CD4-positive, alpha-beta T cell (primary cell): ENCODE measurements around the gene NR3C1. TPM values are rescaled to one million over a fixed set of nuclear protein-coding genes. Genes with fewer than 3 reads are reported as not detected.

ENCODE experiments used
- ATAC-seq: fragments of 200-7000 bp; cut with Tn5 transposase; one replicate; pipeline ENCODE4 v1.10.0; 2022; ENCODE audit warnings: mild to moderate bottlenecking; ENCODE audit not compliant: poor library complexity
- CTCF ChIA-PET: fragments of 350-600 bp; sonication (Branson Sonifier 250); formaldehyde crosslinking; loops from one replicate; lab custom pipeline; 2021; ENCODE audit warnings: antibody characterized with exemption, inconsistent platforms; lab: Charles Lee
- POLR2A ChIA-PET: fragments of 350-600 bp; sonication (Branson Sonifier 250); formaldehyde crosslinking; loops from one replicate; lab custom pipeline; 2021; ENCODE audit warnings: antibody characterized with exemption, inconsistent platforms; lab: Charles Lee
- DNase-seq, 14 experiments: peaks; one replicate each; pipeline ENCODE4 v3.0.0-alpha.2; 2013 to 2020; ENCODE audit warnings: mixed read lengths in 2 of 14
- H3K27ac ChIP-seq, 2 donors: one replicate each; pipeline versions ENCODE4 v1.5.1 to v1.7.0; 2013; ENCODE audit warnings: low read length in 2 of 2, low read depth in 1 of 2, mild to moderate bottlenecking in 1 of 2
- H3K27me3 ChIP-seq, 2 experiments: 1 replicate in 1 of 2; 2 replicates in 1 of 2; pipeline versions ENCODE4 v1.6.1 to v1.7.0; 2013; ENCODE audit warnings: low read length in 2 of 2, control low read depth in 1 of 2, mild to moderate bottlenecking in 1 of 2, moderate library complexity in 1 of 2; ENCODE audit not compliant: insufficient read depth in 2 of 2, control insufficient read depth in 1 of 2
- H3K36me3 ChIP-seq: one replicate; pipeline ENCODE4 v1.6.1; 2013; ENCODE audit warnings: low read length, control low read depth; ENCODE audit not compliant: insufficient read depth
- H3K4me1 ChIP-seq: one replicate; pipeline ENCODE4 v1.6.1; 2013; ENCODE audit warnings: low read length, control low read depth; ENCODE audit not compliant: insufficient read depth
- H3K4me3 ChIP-seq: one replicate; pipeline ENCODE4 v1.5.1; 2013; ENCODE audit warnings: mild to moderate bottlenecking, low read length, moderate library complexity
- H3K9me3 ChIP-seq, 2 experiments: 1 replicate in 1 of 2; 2 replicates in 1 of 2; pipeline versions ENCODE4 v1.6.1 to v1.7.0; 2013; ENCODE audit warnings: low read length in 2 of 2, mild to moderate bottlenecking in 2 of 2, control low read depth in 1 of 2, moderate library complexity in 1 of 2; ENCODE audit not compliant: control insufficient read depth in 1 of 2, insufficient read depth in 1 of 2
- H3K27ac Mint-ChIP-seq: one replicate; pipeline ENCODE4 v1.8.0; 2020; ENCODE audit warnings: mixed read lengths
- H3K27me3 Mint-ChIP-seq: one replicate; pipeline ENCODE4 v1.8.0; 2021; ENCODE audit warnings: mixed read lengths
- H3K36me3 Mint-ChIP-seq: one replicate; pipeline ENCODE4 v1.8.0; 2021; ENCODE audit warnings: low read depth, mixed read lengths
- H3K4me1 Mint-ChIP-seq: one replicate; pipeline ENCODE4 v1.8.0; 2021; ENCODE audit warnings: low read depth, mixed read lengths
- H3K4me3 Mint-ChIP-seq: one replicate; pipeline ENCODE4 v1.8.0; 2020; ENCODE audit warnings: mild to moderate bottlenecking, mixed read lengths
- H3K9me3 Mint-ChIP-seq: one replicate; pipeline ENCODE4 v1.8.0; 2020; ENCODE audit warnings: mixed read lengths
- CTCF ChIP-seq: fragments of 200-600 bp; IDR thresholded peaks from one replicate; pipeline ENCODE4 v1.8.0; 2022; ENCODE audit warnings: antibody characterized with exemption, mild to moderate bottlenecking
- intact Hi-C, 2 experiments: fragments of 100-400 bp; cut with DNase I in 1 of 2; cut with micrococcal nuclease in 1 of 2; formaldehyde crosslinking; loops; one replicate each; pipeline versions ENCODE4 v1.15.1 to v1.9.0; 2023 to 2025; cut with DNase I, micrococcal nuclease
- total RNA-seq, 174 experiments: library from RNA in 2 of 174; stranded (reverse) in 2 of 174; gene quantifications; one replicate each; pipeline ENCODE4 v1.2.3 and lab custom pipeline; 2021 to 2026

NR3C1 gene
- total RNA-seq, 2 experiments from 2014 or later = 168 to 191 TPM

DNA sequence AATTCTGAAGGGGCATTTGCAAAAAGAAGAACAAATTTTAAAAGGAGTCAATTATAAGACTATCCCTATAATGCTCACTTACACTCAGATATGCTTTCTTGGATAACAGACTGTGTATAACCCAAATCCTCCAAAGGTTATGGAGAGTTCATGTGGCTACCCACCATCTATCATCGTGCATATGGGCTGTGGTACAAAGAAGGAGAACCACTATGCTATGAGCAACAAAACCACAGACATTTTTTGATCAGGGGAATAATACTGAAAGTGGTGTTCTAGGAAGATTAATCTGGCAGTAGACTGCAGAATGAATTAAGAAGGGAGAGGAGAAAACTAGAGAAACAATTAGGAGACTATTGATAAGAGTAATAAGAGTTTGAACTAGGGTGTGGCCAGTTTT is 16.8 kb downstream of the NR3C1 start:
- Mint-ChIP-seq H3K27me3 (no peaks in the 10 kb centered on the region), H3K27ac (peak overlapping the region; percentile 52), H3K9me3 (peaks cover 19% of the 10 kb centered on the region), H3K4me3 (no peak overlapping the region), H3K4me1 (peaks cover 93% of the 10 kb centered on the region), H3K36me3 (peaks cover 83% of the 10 kb centered on the region)
- Histone ChIP-seq H3K27ac (no peak overlapping the region), H3K9me3 (peaks cover 10 to 20% of the 10 kb centered on the region in 2 experiments), H3K36me3 (peaks cover 39% of the 10 kb centered on the region), H3K27me3 (no peaks in the 10 kb centered on the region), H3K4me3 (no peak overlapping the region), H3K4me1 (peaks cover 12% of the 10 kb centered on the region)
- CTCF ChIA-PET = interaction anchor here (1.3 kb wide), 1 partner anchor 17 kb away, joined by 4 read pairs; the partner anchor contains the start of gene NR3C1
- no peak for DNase-seq
- intact Hi-C loops = no loop called here
- ATAC-seq = peak; percentile 43
- no peak for TF ChIP-seq CTCF
- POLR2A ChIA-PET = no interaction called here

DNA sequence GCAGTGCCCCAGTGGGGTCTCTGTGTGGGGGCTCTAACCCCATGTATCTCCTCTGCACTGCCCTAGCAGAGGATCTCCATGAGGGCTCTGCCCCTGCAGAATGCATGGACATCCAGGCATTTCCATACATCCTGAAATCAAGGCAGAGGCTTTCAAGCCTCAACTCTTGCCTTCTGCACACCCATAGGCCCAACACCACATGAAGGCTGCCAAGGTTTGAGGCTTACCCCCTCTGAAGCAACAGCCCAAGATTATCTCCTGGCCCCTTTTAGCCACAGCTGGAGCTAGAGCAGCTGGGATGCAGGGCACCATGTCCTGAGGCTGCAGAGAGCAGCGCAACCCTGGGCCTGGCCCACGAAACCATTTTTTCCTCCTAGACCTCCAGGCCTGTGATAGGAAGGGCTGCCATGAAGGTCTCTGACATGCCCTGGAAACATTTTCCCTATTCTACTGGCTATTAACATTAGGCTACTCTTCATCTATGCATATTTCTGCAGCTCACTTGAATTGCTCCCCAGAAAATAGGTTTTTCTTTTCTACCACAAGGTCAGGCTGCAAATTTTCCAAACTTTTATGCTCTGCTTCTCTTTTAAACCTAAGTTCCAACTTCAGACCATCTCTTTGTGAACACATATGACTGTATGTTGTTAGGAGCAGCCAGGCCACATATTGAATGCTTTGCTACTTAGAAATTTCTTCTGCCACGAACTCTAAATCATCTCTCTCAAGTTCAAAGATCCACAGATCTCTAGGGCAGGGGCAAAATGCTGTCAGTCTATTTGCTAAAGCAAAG is 18.4 kb downstream of the NR3C1 start:
- peaks cover 12% of the 10 kb centered on the region for H3K4me1 ChIP-seq
- H3K9me3 Mint-ChIP-seq = peaks cover 19% of the 10 kb centered on the region
- peaks cover 82% of the 10 kb centered on the region for H3K36me3 Mint-ChIP-seq
- CTCF ChIA-PET = no interaction called here
- no peak overlapping the region for H3K4me3 ChIP-seq
- peak overlapping the region; percentile 35 for H3K4me3 Mint-ChIP-seq
- peaks cover 10 to 20% of the 10 kb centered on the region in 2 experiments for H3K9me3 ChIP-seq
- no peak overlapping the region for H3K27ac Mint-ChIP-seq
- intact Hi-C loops = no loop called here
- H3K4me1 Mint-ChIP-seq = peaks cover 99% of the 10 kb centered on the region
- DNase-seq (no peak), ATAC-seq (no peak)
- H3K27ac ChIP-seq = no peak overlapping the region
- no peak for TF ChIP-seq CTCF
- no peaks in the 10 kb centered on the region for H3K27me3 ChIP-seq
- H3K36me3 ChIP-seq = peaks cover 39% of the 10 kb centered on the region
- no peaks in the 10 kb centered on the region for H3K27me3 Mint-ChIP-seq
- POLR2A ChIA-PET = interaction anchor here (0.6 kb wide), 1 partner anchor 228 kb away, joined by 3 read pairs; no protein-coding TSS in a partner anchor

DNA sequence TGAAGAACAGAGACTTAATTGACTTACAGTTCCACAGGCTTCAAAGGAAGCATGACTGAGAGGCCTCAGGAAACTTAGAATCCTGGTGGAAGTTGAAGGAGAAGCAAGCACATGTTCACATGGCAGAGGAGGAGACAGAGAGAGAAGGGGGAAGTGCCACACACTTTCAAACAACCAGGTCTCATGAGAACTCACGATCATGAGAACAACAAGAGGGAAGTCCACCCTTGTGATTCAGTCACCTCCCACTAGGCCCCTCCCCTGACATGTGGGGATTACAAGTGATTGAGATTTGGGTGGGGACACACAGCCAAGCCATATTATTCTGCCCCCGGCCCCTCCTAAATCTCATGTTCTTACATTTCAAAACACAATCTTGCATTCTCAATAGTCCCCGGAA is 19.5 kb downstream of the NR3C1 start:
- Mint-ChIP-seq H3K27me3 (no peaks in the 10 kb centered on the region), H3K36me3 (peaks cover 71% of the 10 kb centered on the region), H3K27ac (no peak overlapping the region), H3K9me3 (peaks cover 19% of the 10 kb centered on the region), H3K4me3 (no peak overlapping the region), H3K4me1 (peaks cover 99% of the 10 kb centered on the region)
- no peak overlapping the region for H3K4me3 ChIP-seq
- H3K27me3 ChIP-seq = no peaks in the 10 kb centered on the region
- no peak overlapping the region for H3K27ac ChIP-seq
- no peak for ATAC-seq
- H3K4me1 ChIP-seq = peaks cover 15% of the 10 kb centered on the region
- intact Hi-C loops = no loop called here
- ChIA-PET POLR2A (no interaction called here), CTCF (no interaction called here)
- no peak for TF ChIP-seq CTCF
- peaks cover 10 to 20% of the 10 kb centered on the region in 2 experiments for H3K9me3 ChIP-seq
- H3K36me3 ChIP-seq = peaks cover 36% of the 10 kb centered on the region
- peak in 1 of 14 experiments; percentile 37 for DNase-seq
